Colonic mucosa (tissue), 4 donors: ENCODE results near the gene NCOA3. TPM values are rescaled to one million over a fixed set of nuclear protein-coding genes. Genes with fewer than 3 reads are reported as not detected.

Experiments used
- DNase-seq: peaks from one replicate; pipeline ENCODE4 v3.0.0-alpha.2; 2020
- H3K27ac ChIP-seq: fragments of 200-600 bp; one replicate; pipeline ENCODE4 v1.8.0; 2021
- H3K27me3 ChIP-seq: fragments of 200-600 bp; one replicate; pipeline ENCODE4 v1.8.0; 2021
- H3K36me3 ChIP-seq: fragments of 200-600 bp; one replicate; pipeline ENCODE4 v1.8.0; 2021
- H3K4me1 ChIP-seq: fragments of 200-600 bp; one replicate; pipeline ENCODE4 v1.8.0; 2021; ENCODE audit warnings: mild to moderate bottlenecking
- H3K4me3 ChIP-seq: fragments of 200-600 bp; one replicate; pipeline ENCODE4 v1.8.0; 2021
- H3K9ac ChIP-seq, 2 donors: one replicate each; pipeline ENCODE4 v1.7.0; 2013; ENCODE audit warnings: control low read depth in 2 of 2, low read depth in 2 of 2, low read length in 2 of 2
- H3K9me3 ChIP-seq: fragments of 200-600 bp; one replicate; pipeline ENCODE4 v1.8.0; 2021
- CTCF ChIP-seq: fragments of 200-600 bp; IDR thresholded peaks from one replicate; pipeline ENCODE4 v1.8.0; 2022; ENCODE audit warnings: antibody characterized with exemption, mild to moderate bottlenecking
- intact Hi-C: fragments of 100-400 bp; cut with DNase I; formaldehyde crosslinking; loops from one replicate; pipeline ENCODE4 v1.14.1; 2022
- total RNA-seq, 2 donors: library from RNA; stranded (reverse); fragmentation: NEBNext Ultra II Directional in 1 of 2; extraction: Animal tissue kit (Norgen Biotek cat#: 25700) in 1 of 2; gene quantifications; one replicate each; pipeline ENCODE4 v1.2.1, GENCODE V29; 2021
- donor health status: healthy.
- donor health status: DM: no; HTN: no; CAD: no.
- donor health status: DM: no; HTN: no; CAD: no.

Gene NCOA3
- total RNA-seq, 2 donors from 2014 or later, result 17.1 to 24.2 TPM

GRCh38 chr20:47479506-47479905 is 22.2 kb upstream of the NCOA3 start:
- intact Hi-C loops, result no loop called here
- no peak for TF ChIP-seq CTCF
- DNase-seq, result no peak
- no peak overlapping the region for H3K4me3 ChIP-seq
- no peak overlapping the region for H3K9ac ChIP-seq
- H3K27ac ChIP-seq, result no peak overlapping the region
- H3K36me3 ChIP-seq, result no peaks in the 10 kb centered on the region
- H3K9me3 ChIP-seq, result no peaks in the 10 kb centered on the region
- H3K27me3 ChIP-seq, result no peaks in the 10 kb centered on the region
- no peaks in the 10 kb centered on the region for H3K4me1 ChIP-seq

GRCh38 chr20:47480239-47480638 is 21.4 kb upstream of the NCOA3 start:
- Histone ChIP-seq H3K36me3 (no peaks in the 10 kb centered on the region), H3K4me3 (no peak overlapping the region), H3K4me1 (no peaks in the 10 kb centered on the region), H3K9ac (no peak overlapping the region), H3K27me3 (no peaks in the 10 kb centered on the region), H3K9me3 (no peaks in the 10 kb centered on the region), H3K27ac (no peak overlapping the region)
- TF ChIP-seq CTCF, result no peak
- intact Hi-C loops, result no loop called here
- DNase-seq, result no peak

- Histone ChIP-seq H3K4me3 (no peak overlapping the region), H3K27ac (no peak overlapping the region), H3K4me1 (no peaks in the 10 kb centered on the region), H3K36me3 (no peaks in the 10 kb centered on the region), H3K9me3 (no peaks in the 10 kb centered on the region), H3K27me3 (no peaks in the 10 kb centered on the region), H3K9ac (no peak overlapping the region)
- intact Hi-C loops, result no loop called here
- no peak for DNase-seq
- TF ChIP-seq CTCF, result no peak
Measured at GRCh38 chr20:47480705-47481104, 21.0 kb upstream of the NCOA3 start.

GRCh38 chr20:47481330-47482216 is 20.1 kb upstream of the NCOA3 start:
- no peak overlapping the region for H3K27ac ChIP-seq
- H3K36me3 ChIP-seq, result no peaks in the 10 kb centered on the region
- H3K9ac ChIP-seq, result no peak overlapping the region
- TF ChIP-seq CTCF, result no peak
- no peaks in the 10 kb centered on the region for H3K4me1 ChIP-seq
- intact Hi-C loops, result no loop called here
- no peak for DNase-seq
- H3K4me3 ChIP-seq, result no peak overlapping the region
- no peaks in the 10 kb centered on the region for H3K9me3 ChIP-seq
- no peaks in the 10 kb centered on the region for H3K27me3 ChIP-seq

GRCh38 chr20:47482705-47483104 is 19.0 kb upstream of the NCOA3 start:
- H3K27me3 ChIP-seq, result no peaks in the 10 kb centered on the region
- intact Hi-C loops, result no loop called here
- no peaks in the 10 kb centered on the region for H3K9me3 ChIP-seq
- H3K4me3 ChIP-seq, result no peak overlapping the region
- H3K27ac ChIP-seq, result no peak overlapping the region
- TF ChIP-seq CTCF, result no peak
- no peaks in the 10 kb centered on the region for H3K4me1 ChIP-seq
- no peaks in the 10 kb centered on the region for H3K36me3 ChIP-seq
- no peak for DNase-seq
- H3K9ac ChIP-seq, result no peak overlapping the region
